ENCODE data around the gene MBNL2. TPM values are rescaled to one million over a fixed set of nuclear protein-coding genes. Genes with fewer than 3 reads are reported as not detected.

The MBNL2 gene
- total and polyA plus RNA-seq, 2 of the 4 experiments (the other 2 are of a cell fraction), result 26.9 to 103 TPM

GRCh38 chr13:97252735-97253134 is 30.6 kb downstream of the MBNL2 start:
- no peak overlapping the region for H2AK9ac ChIP-seq (replicated peaks; ENCODE audit: low read depth, low read length, poor library complexity)
- H4K8ac ChIP-seq (ENCODE audit: low read depth in 2 of 2, low read length in 2 of 2), result no peak overlapping the region
- POLR2A ChIA-PET (ENCODE audit: unreplicated experiment), result no interaction called here
- no peak overlapping the region for H3K4me2 ChIP-seq (ENCODE audit: low read depth, low read length)
- H3K79me1 ChIP-seq (ENCODE audit: low read depth in 1 of 2, low read length in 2 of 2), result peaks cover 7 to 57% of the 10 kb centered on the region in 2 experiments
- H3K56ac ChIP-seq (ENCODE audit: extremely low read depth, insufficient read depth, low read length), result no peak overlapping the region
- H2BK120ac ChIP-seq (ENCODE audit: low read depth, low read length), result no peak overlapping the region
- H3K9ac ChIP-seq (ENCODE audit: low read depth, low read length), result no peak overlapping the region
- no peak overlapping the region for H3K27ac ChIP-seq (ENCODE audit: insufficient read depth, low read length)
- H2BK5ac ChIP-seq (ENCODE audit: low read depth, low read length, poor library complexity, severe bottlenecking), result no peak overlapping the region
- H2AFZ ChIP-seq (replicated peaks; ENCODE audit: low read length, poor library complexity), result no peak overlapping the region
- H2AK5ac ChIP-seq (ENCODE audit: low read depth, low read length), result no peak overlapping the region
- no peak overlapping the region for H4K91ac ChIP-seq (ENCODE audit: insufficient read depth, low read depth, low read length)
- no peak overlapping the region for H3K18ac ChIP-seq (ENCODE audit: low read depth, low read length)
- CTCF ChIA-PET, result no interaction called here
- ATAC-seq (ENCODE audit: low read depth) (no peak), DNase-seq (no peak)
- no peak overlapping the region for H4K5ac ChIP-seq (ENCODE audit: low read depth, low read length)
- H4K20me1 ChIP-seq (ENCODE audit: insufficient read depth, low read length), result peaks cover 28% of the 10 kb centered on the region; the same call in 1 of the 2 replicates
- no peak overlapping the region for H3K23ac ChIP-seq (ENCODE audit: low read depth, low read length)
- no peak overlapping the region for H3K4me3 ChIP-seq (ENCODE audit: insufficient read depth, low read depth, low read length)
- peaks cover 26% of the 10 kb centered on the region for H3K4me1 ChIP-seq (ENCODE audit: control insufficient read depth, insufficient read depth, low read length)
- intact Hi-C loops (cut with micrococcal nuclease) (no loop called here), in situ Hi-C loops (cut with MboI; ENCODE audit: low sequenced_read_pairs) (no loop called here), dilution Hi-C loops (cut with HindIII; ENCODE audit: low sequenced_read_pairs, unreplicated experiment) (no loop called here)
- H3K4ac ChIP-seq (ENCODE audit: low read depth, low read length), result no peak overlapping the region
- H3K9me1 ChIP-seq (ENCODE audit: insufficient read depth, low read length), result peaks cover 14% of the 10 kb centered on the region
- no peaks in the 10 kb centered on the region for H3K36me3 ChIP-seq (ENCODE audit: control insufficient read depth, insufficient read depth, low read length)
- H3K27me3 ChIP-seq (ENCODE audit: control insufficient read depth, insufficient read depth, low read length), result no peaks in the 10 kb centered on the region
- no peak overlapping the region for H2BK20ac ChIP-seq (ENCODE audit: low read depth, low read length)
- TF ChIP-seq BHLHE40 (IDR thresholded peaks at IDR 0.05; ENCODE audit: low read depth, low read length) (no peak), RFX5 (IDR thresholded peaks at IDR 0.05; ENCODE audit: low read depth, low read length) (no peak), MXI1 (IDR thresholded peaks at IDR 0.05; ENCODE audit: borderline replicate concordance, low read depth, low read length) (no peak), CEBPB (IDR thresholded peaks at IDR 0.05; ENCODE audit: low read depth, low read length) (no peak), NFE2L2 (IDR thresholded peaks at IDR 0.05; ENCODE audit: low read depth, low read length) (no peak), USF2 (IDR thresholded peaks at IDR 0.05; ENCODE audit: low read depth, low read length) (no peak), ELK1 (IDR thresholded peaks at IDR 0.05; ENCODE audit: borderline replicate concordance, low read depth, low read length) (no peak), RAD21 (IDR thresholded peaks at IDR 0.05; ENCODE audit: low read length) (no peak), RCOR1 (IDR thresholded peaks at IDR 0.05; ENCODE audit: insufficient replicate concordance, low read length) (no peak), CTCF (conservative IDR thresholded peaks at IDR 0.05; ENCODE audit: low read depth, low read length) (no peak), FOS (IDR thresholded peaks at IDR 0.05; ENCODE audit: low read depth, low read length) (no peak), MAFK (IDR thresholded peaks at IDR 0.05; ENCODE audit: low read depth, low read length) (no peak), MAZ (IDR thresholded peaks at IDR 0.05; ENCODE audit: borderline replicate concordance, low read depth, low read length) (no peak), POLR2A (IDR thresholded peaks at IDR 0.05; ENCODE audit: low read depth, low read length) (no peak), SMC3 (IDR thresholded peaks at IDR 0.05; ENCODE audit: low read depth, low read length) (no peak), CHD1 (IDR thresholded peaks at IDR 0.05; ENCODE audit: low read depth, low read length) (no peak)
- BruUV-seq (replicated peaks), result no TSS peak
- H3K9me3 ChIP-seq (ENCODE audit: control insufficient read depth, insufficient read depth, low read length), result no peaks in the 10 kb centered on the region
- no CpG with 5 or more reads among the region's 1 CpG for WGBS, 2 experiments (ENCODE audit: extremely low coverage in 2 of 2, insufficient read length in 1 of 2)
- H2BK15ac ChIP-seq (ENCODE audit: low read depth, low read length), result no peak overlapping the region
- H3K14ac ChIP-seq (replicated peaks; ENCODE audit: low read depth, low read length), result no peak overlapping the region

Measured in IMR-90 (cell line).